OCI-LY3 (cell line): ENCODE data around the gene PTPRU.

Experiments used
- EZH2phosphoT487 ChIP-seq: fragments of 200-600 bp; shearing (Covaris generic); IDR thresholded peaks from 2 replicates; pipeline ENCODE4 v1.6.1; 2018; ENCODE audit warnings: antibody characterized with exemption, mixed run types, low read depth
- TF ChIP-seq, protein P1 (sequence below): fragments of 200-600, 300-600 bp; sonication (generic); IDR thresholded peaks from 2 replicates; pipeline ENCODE4 v1.5.1; 2014; ENCODE audit warnings: antibody characterized with exemption, low read length, low read depth

DNA sequence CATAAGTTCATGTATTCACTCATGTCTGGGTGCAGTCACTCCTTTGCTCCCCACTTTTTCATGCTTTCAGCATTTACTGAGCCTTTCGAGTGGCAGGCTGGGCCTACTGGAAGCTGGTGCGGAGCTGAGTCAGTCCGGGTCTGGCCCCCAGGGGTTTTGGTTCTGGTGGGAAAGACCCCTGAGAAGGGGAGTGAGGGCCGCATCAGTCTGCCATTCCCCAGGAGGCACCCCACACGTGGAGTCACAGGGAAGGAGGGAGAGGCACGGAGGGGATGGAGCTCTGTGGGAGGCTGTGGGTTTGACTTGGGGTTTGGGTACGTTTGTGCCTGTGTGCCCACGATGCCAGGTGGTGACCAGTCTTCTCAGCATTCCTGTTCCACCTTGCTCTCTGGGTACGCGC, 87.9 kb downstream of the PTPRU start:
- TF ChIP-seq, protein P1, sequence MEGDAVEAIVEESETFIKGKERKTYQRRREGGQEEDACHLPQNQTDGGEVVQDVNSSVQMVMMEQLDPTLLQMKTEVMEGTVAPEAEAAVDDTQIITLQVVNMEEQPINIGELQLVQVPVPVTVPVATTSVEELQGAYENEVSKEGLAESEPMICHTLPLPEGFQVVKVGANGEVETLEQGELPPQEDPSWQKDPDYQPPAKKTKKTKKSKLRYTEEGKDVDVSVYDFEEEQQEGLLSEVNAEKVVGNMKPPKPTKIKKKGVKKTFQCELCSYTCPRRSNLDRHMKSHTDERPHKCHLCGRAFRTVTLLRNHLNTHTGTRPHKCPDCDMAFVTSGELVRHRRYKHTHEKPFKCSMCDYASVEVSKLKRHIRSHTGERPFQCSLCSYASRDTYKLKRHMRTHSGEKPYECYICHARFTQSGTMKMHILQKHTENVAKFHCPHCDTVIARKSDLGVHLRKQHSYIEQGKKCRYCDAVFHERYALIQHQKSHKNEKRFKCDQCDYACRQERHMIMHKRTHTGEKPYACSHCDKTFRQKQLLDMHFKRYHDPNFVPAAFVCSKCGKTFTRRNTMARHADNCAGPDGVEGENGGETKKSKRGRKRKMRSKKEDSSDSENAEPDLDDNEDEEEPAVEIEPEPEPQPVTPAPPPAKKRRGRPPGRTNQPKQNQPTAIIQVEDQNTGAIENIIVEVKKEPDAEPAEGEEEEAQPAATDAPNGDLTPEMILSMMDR, result no peak
- TF ChIP-seq EZH2phosphoT487, result no peak
